ENCODE measurements around the gene CHMP4B. TPM values are rescaled to one million over a fixed set of nuclear protein-coding genes. Genes with fewer than 3 reads are reported as not detected.

Gene CHMP4B
- total RNA-seq (49.0 TPM), polyA plus RNA-seq (1 to 10 TPM; 3.1 to 6.0 (median 4.2) TPM)

GRCh38 chr20:33810885-33811775 lies at the start of gene CHMP4B:
TSS of gene CHMP4B (plus strand) at chr20:33811348. CDS start at chr20:33811469, 121 bp downstream.
- ATAC-seq (ENCODE audit: low read depth in 2 of 2) = peak; percentile 98 to 99
- Mint-ChIP-seq H3K36me3 (peaks cover 13% of the 10 kb centered on the region), H3K27ac (peak within 1 kb of the TSS; percentile 88 to 97 (median 90)), H3K9me3 (no peaks in the 10 kb centered on the region), H3K27me3 (peaks cover 8% of the 10 kb centered on the region), H3K4me3 (peak within 1 kb of the TSS; percentile 90 to 100 (median 95)), H3K4me1 (peaks cover 5 to 50% (median 37%) of the 10 kb centered on the region in 4 donors)
- H3K4me1 ChIP-seq (ENCODE audit: control insufficient read depth, insufficient read depth, low read length, poor library complexity, severe bottlenecking) = peaks cover 39% of the 10 kb centered on the region
- H3K27ac ChIP-seq (ENCODE audit: insufficient read depth, low read length, poor library complexity, severe bottlenecking) = peak within 1 kb of the TSS; percentile 64
- peak within 1 kb of the TSS; percentile 87 for H3K4me3 ChIP-seq (ENCODE audit: low read depth, low read length)
- H3K27me3 ChIP-seq (ENCODE audit: control insufficient read depth, insufficient read depth, low read length) = no peaks in the 10 kb centered on the region
- peak; percentile 98 to 99 (median 99) for DNase-seq
- H3K36me3 ChIP-seq (ENCODE audit: control insufficient read depth, insufficient read depth, low read length) = peaks cover 3% of the 10 kb centered on the region
- H3K9me3 ChIP-seq (ENCODE audit: control insufficient read depth in 2 of 2, low read length in 2 of 2) = no peaks in the 10 kb centered on the region

GRCh38 chr20:33761698-33762250 lies 49.4 kb upstream of the CHMP4B start:
- Histone ChIP-seq H3K27me3 (ENCODE audit: control insufficient read depth, insufficient read depth, low read length) (no peaks in the 10 kb centered on the region), H3K36me3 (ENCODE audit: control insufficient read depth, insufficient read depth, low read length) (peaks cover 6% of the 10 kb centered on the region), H3K9me3 (ENCODE audit: control insufficient read depth in 2 of 2, low read length in 2 of 2) (no peaks in the 10 kb centered on the region), H3K4me3 (ENCODE audit: low read depth, low read length) (no peak overlapping the region), H3K4me1 (ENCODE audit: control insufficient read depth, insufficient read depth, low read length, poor library complexity, severe bottlenecking) (no peaks in the 10 kb centered on the region), H3K27ac (ENCODE audit: insufficient read depth, low read length, poor library complexity, severe bottlenecking) (no peak overlapping the region)
- H3K4me3 Mint-ChIP-seq = no peak overlapping the region
- peaks cover 0 to 2% (median 0%) of the 10 kb centered on the region in 4 donors for H3K4me1 Mint-ChIP-seq
- no peak for DNase-seq
- peaks cover 31% of the 10 kb centered on the region for H3K36me3 Mint-ChIP-seq
- peaks cover 0 to 6% (median 2%) of the 10 kb centered on the region in 7 donors for H3K9me3 Mint-ChIP-seq
- no peaks in the 10 kb centered on the region for H3K27me3 Mint-ChIP-seq
- ATAC-seq (ENCODE audit: low read depth in 2 of 2) = no peak
- no peak overlapping the region for H3K27ac Mint-ChIP-seq

GRCh38 chr20:33765099-33765498 lies 46.0 kb upstream of the CHMP4B start:
- Mint-ChIP-seq H3K4me1 (no peaks in the 10 kb centered on the region), H3K36me3 (peaks cover 28% of the 10 kb centered on the region), H3K27ac (no peak overlapping the region), H3K4me3 (no peak overlapping the region), H3K27me3 (no peaks in the 10 kb centered on the region), H3K9me3 (peaks cover 0 to 2% (median 0%) of the 10 kb centered on the region in 7 donors)
- no peak overlapping the region for H3K27ac ChIP-seq (ENCODE audit: insufficient read depth, low read length, poor library complexity, severe bottlenecking)
- no peaks in the 10 kb centered on the region for H3K4me1 ChIP-seq (ENCODE audit: control insufficient read depth, insufficient read depth, low read length, poor library complexity, severe bottlenecking)
- no peak overlapping the region for H3K4me3 ChIP-seq (ENCODE audit: low read depth, low read length)
- no peak for DNase-seq
- ATAC-seq (ENCODE audit: low read depth in 2 of 2) = no peak
- no peaks in the 10 kb centered on the region for H3K27me3 ChIP-seq (ENCODE audit: control insufficient read depth, insufficient read depth, low read length)
- H3K36me3 ChIP-seq (ENCODE audit: control insufficient read depth, insufficient read depth, low read length) = peaks cover 4% of the 10 kb centered on the region
- no peaks in the 10 kb centered on the region for H3K9me3 ChIP-seq (ENCODE audit: control insufficient read depth in 2 of 2, low read length in 2 of 2)

- Mint-ChIP-seq H3K27me3 (no peaks in the 10 kb centered on the region), H3K9me3 (peaks cover 0 to 2% (median 0%) of the 10 kb centered on the region in 7 donors), H3K4me1 (no peaks in the 10 kb centered on the region), H3K36me3 (peaks cover 31% of the 10 kb centered on the region), H3K27ac (no peak overlapping the region), H3K4me3 (no peak overlapping the region)
- Histone ChIP-seq H3K4me3 (ENCODE audit: low read depth, low read length) (no peak overlapping the region), H3K36me3 (ENCODE audit: control insufficient read depth, insufficient read depth, low read length) (peaks cover 4% of the 10 kb centered on the region), H3K27ac (ENCODE audit: insufficient read depth, low read length, poor library complexity, severe bottlenecking) (no peak overlapping the region), H3K9me3 (ENCODE audit: control insufficient read depth in 2 of 2, low read length in 2 of 2) (no peaks in the 10 kb centered on the region), H3K4me1 (ENCODE audit: control insufficient read depth, insufficient read depth, low read length, poor library complexity, severe bottlenecking) (no peaks in the 10 kb centered on the region), H3K27me3 (ENCODE audit: control insufficient read depth, insufficient read depth, low read length) (no peaks in the 10 kb centered on the region)
- DNase-seq = no peak
- no peak for ATAC-seq (ENCODE audit: low read depth in 2 of 2)
Measured at GRCh38 chr20:33765592-33765991, 45.6 kb upstream of the CHMP4B start.

GRCh38 chr20:33766686-33767085 lies 44.5 kb upstream of the CHMP4B start:
- Mint-ChIP-seq H3K27me3 (no peaks in the 10 kb centered on the region), H3K4me3 (no peak overlapping the region), H3K27ac (no peak overlapping the region), H3K9me3 (peaks cover 0 to 2% (median 0%) of the 10 kb centered on the region in 7 donors), H3K4me1 (no peaks in the 10 kb centered on the region), H3K36me3 (peaks cover 35% of the 10 kb centered on the region)
- no peak overlapping the region for H3K27ac ChIP-seq (ENCODE audit: insufficient read depth, low read length, poor library complexity, severe bottlenecking)
- H3K36me3 ChIP-seq (ENCODE audit: control insufficient read depth, insufficient read depth, low read length) = peaks cover 4% of the 10 kb centered on the region
- DNase-seq (no peak), ATAC-seq (ENCODE audit: low read depth in 2 of 2) (no peak)
- no peaks in the 10 kb centered on the region for H3K4me1 ChIP-seq (ENCODE audit: control insufficient read depth, insufficient read depth, low read length, poor library complexity, severe bottlenecking)
- H3K4me3 ChIP-seq (ENCODE audit: low read depth, low read length) = no peak overlapping the region
- H3K27me3 ChIP-seq (ENCODE audit: control insufficient read depth, insufficient read depth, low read length) = no peaks in the 10 kb centered on the region
- no peaks in the 10 kb centered on the region for H3K9me3 ChIP-seq (ENCODE audit: control insufficient read depth in 2 of 2, low read length in 2 of 2)

- H3K27ac ChIP-seq (ENCODE audit: insufficient read depth, low read length, poor library complexity, severe bottlenecking) = no peak overlapping the region
- ATAC-seq (ENCODE audit: low read depth in 2 of 2) (no peak), DNase-seq (no peak)
- no peaks in the 10 kb centered on the region for H3K27me3 ChIP-seq (ENCODE audit: control insufficient read depth, insufficient read depth, low read length)
- H3K27ac Mint-ChIP-seq = no peak overlapping the region
- H3K4me3 Mint-ChIP-seq = no peak overlapping the region
- peaks cover 37% of the 10 kb centered on the region for H3K36me3 Mint-ChIP-seq
- H3K9me3 ChIP-seq (ENCODE audit: control insufficient read depth in 2 of 2, low read length in 2 of 2) = no peaks in the 10 kb centered on the region
- no peaks in the 10 kb centered on the region for H3K27me3 Mint-ChIP-seq
- H3K4me3 ChIP-seq (ENCODE audit: low read depth, low read length) = no peak overlapping the region
- peaks cover 0 to 2% (median 0%) of the 10 kb centered on the region in 7 donors for H3K9me3 Mint-ChIP-seq
- H3K36me3 ChIP-seq (ENCODE audit: control insufficient read depth, insufficient read depth, low read length) = peaks cover 6% of the 10 kb centered on the region
- H3K4me1 ChIP-seq (ENCODE audit: control insufficient read depth, insufficient read depth, low read length, poor library complexity, severe bottlenecking) = no peaks in the 10 kb centered on the region
- no peaks in the 10 kb centered on the region for H3K4me1 Mint-ChIP-seq
Measured at GRCh38 chr20:33767777-33768138, 43.4 kb upstream of the CHMP4B start.

GRCh38 chr20:33769043-33769442 lies 42.1 kb upstream of the CHMP4B start:
- H3K36me3 ChIP-seq (ENCODE audit: control insufficient read depth, insufficient read depth, low read length) = peaks cover 6% of the 10 kb centered on the region
- no peaks in the 10 kb centered on the region for H3K4me1 ChIP-seq (ENCODE audit: control insufficient read depth, insufficient read depth, low read length, poor library complexity, severe bottlenecking)
- H3K9me3 ChIP-seq (ENCODE audit: control insufficient read depth in 2 of 2, low read length in 2 of 2) = no peaks in the 10 kb centered on the region
- Mint-ChIP-seq H3K27me3 (no peaks in the 10 kb centered on the region), H3K36me3 (peaks cover 40% of the 10 kb centered on the region), H3K4me1 (no peaks in the 10 kb centered on the region), H3K4me3 (no peak overlapping the region), H3K9me3 (peaks cover 0 to 2% (median 0%) of the 10 kb centered on the region in 7 donors), H3K27ac (no peak overlapping the region)
- ATAC-seq (ENCODE audit: low read depth in 2 of 2) (no peak), DNase-seq (peak in 1 of 3 donors; percentile 37)
- no peak overlapping the region for H3K4me3 ChIP-seq (ENCODE audit: low read depth, low read length)
- no peak overlapping the region for H3K27ac ChIP-seq (ENCODE audit: insufficient read depth, low read length, poor library complexity, severe bottlenecking)
- H3K27me3 ChIP-seq (ENCODE audit: control insufficient read depth, insufficient read depth, low read length) = no peaks in the 10 kb centered on the region
